HepG2 (cell line): Measurements from ENCODE around the gene ZNF213. TPM values are rescaled to one million over a fixed set of nuclear protein-coding genes. Genes with fewer than 3 reads are reported as not detected.

Experiments used
- AFF4 ChIP-seq: sonication (generic); formaldehyde crosslinking; IDR thresholded peaks from 2 replicates; pipeline ENCODE4 v1.4.0; 2020; ENCODE audit warnings: missing genetic modification reagents
- CEBPG ChIP-seq: IDR thresholded peaks from 2 replicates; pipeline ENCODE4 v1.6.1; 2016
- CENPX ChIP-seq: sonication (generic); formaldehyde crosslinking; IDR thresholded peaks from 2 replicates; pipeline ENCODE4 v1.9.0; 2021; ENCODE audit warnings: mild to moderate bottlenecking, missing genetic modification reagents, moderate library complexity
- CREBL2 ChIP-seq: sonication (generic); formaldehyde crosslinking; IDR thresholded peaks from 2 replicates; pipeline ENCODE4 v1.8.1; 2023; ENCODE audit warnings: missing genetic modification reagents, mild to moderate bottlenecking, borderline replicate concordance
- ELF3 ChIP-seq: IDR thresholded peaks from 2 replicates; pipeline ENCODE4 v1.6.1; 2016; ENCODE audit warnings: missing genetic modification reagents, missing compliant biosample characterization
- JUNB ChIP-seq: sonication (generic); formaldehyde crosslinking; IDR thresholded peaks from 2 replicates; pipeline ENCODE4 v1.8.0; 2022; ENCODE audit warnings: missing genetic modification reagents, mild to moderate bottlenecking, borderline replicate concordance
- MIXL1 ChIP-seq: IDR thresholded peaks from 2 replicates; pipeline ENCODE4 v1.6.1; 2016
- NFATC3 ChIP-seq: sonication (generic); formaldehyde crosslinking; IDR thresholded peaks from 2 replicates; pipeline ENCODE4 v1.5.1; 2020; ENCODE audit warnings: mild to moderate bottlenecking, missing genetic modification reagents
- RNF2 ChIP-seq: fragments of 450-650 bp; conservative IDR thresholded peaks from 2 replicates; pipeline ENCODE4 v1.6.1; 2016; ENCODE audit warnings: low read depth
- STAG1 ChIP-seq: sonication (generic); formaldehyde crosslinking; IDR thresholded peaks from 2 replicates; pipeline ENCODE4 v1.4.0; 2020; ENCODE audit warnings: missing genetic modification reagents
- XRCC5 ChIP-seq: fragments of 200-400 bp; formaldehyde crosslinking; optimal IDR thresholded peaks from 2 replicates; pipeline ENCODE3; 2017; ENCODE audit warnings: mild to moderate bottlenecking, low read length
- ZBTB7A ChIP-seq: sonication (generic); formaldehyde crosslinking; IDR thresholded peaks from 2 replicates; pipeline ENCODE4 v1.8.0; 2022; ENCODE audit warnings: mild to moderate bottlenecking, missing genetic modification reagents
- ZNF143 ChIP-seq: sonication (generic); formaldehyde crosslinking; IDR thresholded peaks from 2 replicates; pipeline ENCODE4 v1.4.0; 2020; ENCODE audit warnings: missing genetic modification reagents
- ZNF274 ChIP-seq: sonication (generic); formaldehyde crosslinking; IDR thresholded peaks from 2 replicates; pipeline ENCODE4 v1.5.1; 2020; ENCODE audit warnings: mild to moderate bottlenecking, missing genetic modification reagents
- ZNF850 ChIP-seq: sonication (generic); formaldehyde crosslinking; conservative IDR thresholded peaks from 2 replicates; pipeline ENCODE4 v1.9.0; 2021; ENCODE audit warnings: mild to moderate bottlenecking, missing genetic modification reagents
- polyA plus RNA-seq, 8 experiments: library from polyadenylated mRNA; depleted of rRNA in 3 of 8; stranded (reverse) in 7 of 8; unstranded in 1 of 8; fragments of >200 nt; fragmentation: Illumina TruSeq in 4 of 8; extraction: Trizol in 4 of 8; gene quantifications; 2 replicates each; pipeline versions ENCODE4 v1.2.1 to v1.2.3, GENCODE V29; 2011 to 2016; ENCODE audit warnings: low read depth in 4 of 8, missing spikeins in 1 of 8, mixed read lengths in 1 of 8; ENCODE audit not compliant: insufficient read depth in 1 of 8
- total RNA-seq, 5 experiments: library from RNA; depleted of rRNA; stranded (reverse); fragments of >200 nt; fragmentation: Illumina TruSeq; extraction: Trizol; gene quantifications; 2 replicates each; pipeline ENCODE4 v1.2.3, GENCODE V29; 2016; ENCODE audit warnings: low read depth in 1 of 5
- TF ChIP-seq, protein P1 (sequence below): sonication (generic); formaldehyde crosslinking; IDR thresholded peaks from 2 replicates; pipeline ENCODE4 v1.4.0; 2020; ENCODE audit warnings: missing genetic modification reagents, low read depth, mild to moderate bottlenecking, borderline replicate concordance
- TF ChIP-seq, protein P2 (sequence below): sonication (generic); formaldehyde crosslinking; IDR thresholded peaks from 2 replicates; pipeline ENCODE4 v1.5.1; 2020; ENCODE audit warnings: mild to moderate bottlenecking, missing genetic modification reagents, moderate library complexity

ZNF213 gene
- total and polyA plus RNA-seq, 2 of the 13 experiments (the other 11 are each of a cell fraction or from before 2014, with no cell fraction given): 0.59 to 0.97 TPM

- TF ChIP-seq XRCC5 (peak; percentile 61), MIXL1 (CRISPR knock-in tag) (no peak), STAG1 (CRISPR knock-in tag) (peak; percentile 36; the same call in 1 of the 2 replicates), CEBPG (CRISPR knock-in tag) (0 out of 2 replicates have a peak, but pooled peaks have one; percentile 7), RNF2 (no peak; the same call in 1 of the 2 replicates), ZNF143 (CRISPR knock-in tag) (peak; percentile 37; the same call in 1 of the 2 replicates), AFF4 (CRISPR knock-in tag) (0 out of 2 replicates have a peak, but pooled peaks have one; percentile 27), ZBTB7A (CRISPR knock-in tag) (no peak), CENPX (no peak), ELF3 (CRISPR knock-in tag) (no peak), JUNB (no peak), ZNF274 (CRISPR knock-in tag) (peak; percentile 31; the same call in 1 of the 2 replicates), CREBL2 (peak; percentile 43; the same call in 1 of the 2 replicates), NFATC3 (CRISPR knock-in tag) (0 out of 2 replicates have a peak, but pooled peaks have one; percentile 47), ZNF850 (no peak)
- TF ChIP-seq, protein P1, sequence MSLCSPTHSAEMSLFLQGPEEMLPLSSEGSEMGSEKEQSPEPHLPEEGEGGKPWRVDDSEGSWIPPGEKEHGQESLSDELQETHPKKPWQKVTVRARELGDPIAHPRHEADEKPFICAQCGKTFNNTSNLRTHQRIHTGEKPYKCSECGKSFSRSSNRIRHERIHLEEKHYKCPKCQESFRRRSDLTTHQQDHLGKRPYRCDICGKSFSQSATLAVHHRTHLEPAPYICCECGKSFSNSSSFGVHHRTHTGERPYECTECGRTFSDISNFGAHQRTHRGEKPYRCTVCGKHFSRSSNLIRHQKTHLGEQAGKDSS (CRISPR knock-in tag): no peak
- TF ChIP-seq, protein P2, sequence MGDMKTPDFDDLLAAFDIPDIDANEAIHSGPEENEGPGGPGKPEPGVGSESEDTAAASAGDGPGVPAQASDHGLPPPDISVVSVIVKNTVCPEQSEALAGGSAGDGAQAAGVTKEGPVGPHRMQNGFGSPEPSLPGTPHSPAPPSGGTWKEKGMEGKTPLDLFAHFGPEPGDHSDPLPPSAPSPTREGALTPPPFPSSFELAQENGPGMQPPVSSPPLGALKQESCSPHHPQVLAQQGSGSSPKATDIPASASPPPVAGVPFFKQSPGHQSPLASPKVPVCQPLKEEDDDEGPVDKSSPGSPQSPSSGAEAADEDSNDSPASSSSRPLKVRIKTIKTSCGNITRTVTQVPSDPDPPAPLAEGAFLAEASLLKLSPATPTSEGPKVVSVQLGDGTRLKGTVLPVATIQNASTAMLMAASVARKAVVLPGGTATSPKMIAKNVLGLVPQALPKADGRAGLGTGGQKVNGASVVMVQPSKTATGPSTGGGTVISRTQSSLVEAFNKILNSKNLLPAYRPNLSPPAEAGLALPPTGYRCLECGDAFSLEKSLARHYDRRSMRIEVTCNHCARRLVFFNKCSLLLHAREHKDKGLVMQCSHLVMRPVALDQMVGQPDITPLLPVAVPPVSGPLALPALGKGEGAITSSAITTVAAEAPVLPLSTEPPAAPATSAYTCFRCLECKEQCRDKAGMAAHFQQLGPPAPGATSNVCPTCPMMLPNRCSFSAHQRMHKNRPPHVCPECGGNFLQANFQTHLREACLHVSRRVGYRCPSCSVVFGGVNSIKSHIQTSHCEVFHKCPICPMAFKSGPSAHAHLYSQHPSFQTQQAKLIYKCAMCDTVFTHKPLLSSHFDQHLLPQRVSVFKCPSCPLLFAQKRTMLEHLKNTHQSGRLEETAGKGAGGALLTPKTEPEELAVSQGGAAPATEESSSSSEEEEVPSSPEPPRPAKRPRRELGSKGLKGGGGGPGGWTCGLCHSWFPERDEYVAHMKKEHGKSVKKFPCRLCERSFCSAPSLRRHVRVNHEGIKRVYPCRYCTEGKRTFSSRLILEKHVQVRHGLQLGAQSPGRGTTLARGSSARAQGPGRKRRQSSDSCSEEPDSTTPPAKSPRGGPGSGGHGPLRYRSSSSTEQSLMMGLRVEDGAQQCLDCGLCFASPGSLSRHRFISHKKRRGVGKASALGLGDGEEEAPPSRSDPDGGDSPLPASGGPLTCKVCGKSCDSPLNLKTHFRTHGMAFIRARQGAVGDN (CRISPR knock-in tag): peak; percentile 67
Observed at GRCh38 chr16:3149630-3150345, 15.0 kb downstream of the ZNF213 start (continued).
